GM19452 (cell line): ENCODE measurements around the gene FHL3.
"Not testable (repeated sequence)": the region's sequence is repeated elsewhere in the genome, so short reads cannot be mapped to it uniquely, and the experiment has no call there.

Experiments
- ATAC-seq: cut with Tn5 transposase; IDR thresholded peaks from one replicate; pipeline ENCODE4 v1.9.1; 2021; ENCODE audit not compliant: unreplicated experiment

Gene FHL3

DNA sequence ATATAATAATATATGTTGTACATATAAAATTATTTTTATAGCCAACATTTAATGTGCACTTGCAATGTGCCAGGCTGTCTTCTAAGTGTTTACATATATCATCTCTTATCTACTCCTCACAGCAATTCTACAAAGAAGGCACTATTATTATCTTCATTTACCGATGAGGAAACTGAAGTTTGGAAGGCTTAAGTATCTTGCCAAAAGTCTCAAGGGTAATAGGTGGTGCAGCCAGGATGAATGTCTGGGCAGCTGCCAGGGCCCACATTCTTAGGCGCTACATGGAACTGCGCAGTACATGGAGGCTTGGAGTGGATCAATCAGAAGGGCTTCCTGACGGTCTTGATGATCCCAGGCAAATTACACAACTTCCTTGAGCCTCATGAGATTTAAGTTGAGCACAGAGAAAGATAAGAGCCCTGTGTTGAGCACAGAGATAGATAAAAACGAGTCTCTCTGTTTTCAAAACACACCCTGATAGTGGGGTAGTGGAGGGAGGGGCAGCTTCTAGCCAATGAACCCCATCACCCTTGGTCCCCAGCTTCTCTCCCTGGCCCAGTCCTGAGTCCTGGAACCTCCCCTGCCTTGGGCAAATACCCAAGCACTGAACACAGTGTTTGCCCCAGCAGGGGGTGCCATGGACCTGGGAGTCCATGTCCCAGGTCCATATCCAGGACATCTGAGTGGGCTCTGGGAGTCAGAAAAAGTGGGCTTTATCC is 32.1 kb upstream of the FHL3 start:
- no peak for ATAC-seq

DNA sequence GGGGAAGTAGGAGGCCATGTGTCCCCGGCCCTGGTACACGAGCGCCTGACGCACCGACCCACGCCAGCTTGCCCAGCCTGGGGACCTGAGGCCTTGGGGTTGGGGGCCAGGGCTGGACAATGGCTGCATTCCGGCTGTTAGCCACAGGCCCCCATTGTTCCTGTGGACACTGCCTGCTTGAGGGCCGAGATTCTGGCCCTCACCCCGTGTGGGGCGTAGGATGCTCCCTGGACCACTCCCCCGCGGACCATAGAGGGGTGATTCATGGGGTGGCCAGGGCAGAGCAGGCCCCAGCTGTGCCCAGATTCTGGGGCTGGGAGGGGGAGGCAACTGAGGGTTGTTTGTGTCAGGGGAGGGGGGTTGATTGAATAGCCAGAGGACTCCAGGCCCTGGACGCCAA is 29.6 kb upstream of the FHL3 start:
- ATAC-seq, result no peak

DNA sequence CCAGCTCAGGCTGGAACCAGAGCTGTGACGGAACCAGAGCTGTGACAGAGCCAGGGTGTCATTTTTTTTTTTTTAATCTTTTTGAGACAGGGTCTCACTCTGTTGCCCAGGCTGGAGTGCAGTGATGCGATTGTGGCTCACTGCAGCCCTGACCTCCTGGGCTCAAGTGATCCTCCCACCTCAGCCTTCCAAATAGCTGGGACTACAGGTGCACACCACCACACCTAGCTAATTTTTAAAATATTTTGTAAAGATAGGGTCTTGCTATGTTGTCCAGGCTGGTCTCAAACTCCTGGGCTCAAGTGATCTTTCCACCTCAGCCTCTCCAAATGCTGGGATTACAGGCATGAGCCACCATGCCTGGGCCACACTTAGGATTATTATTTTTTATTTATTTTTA is 27.7 kb upstream of the FHL3 start:
- ATAC-seq, result not testable (repeated sequence)

DNA sequence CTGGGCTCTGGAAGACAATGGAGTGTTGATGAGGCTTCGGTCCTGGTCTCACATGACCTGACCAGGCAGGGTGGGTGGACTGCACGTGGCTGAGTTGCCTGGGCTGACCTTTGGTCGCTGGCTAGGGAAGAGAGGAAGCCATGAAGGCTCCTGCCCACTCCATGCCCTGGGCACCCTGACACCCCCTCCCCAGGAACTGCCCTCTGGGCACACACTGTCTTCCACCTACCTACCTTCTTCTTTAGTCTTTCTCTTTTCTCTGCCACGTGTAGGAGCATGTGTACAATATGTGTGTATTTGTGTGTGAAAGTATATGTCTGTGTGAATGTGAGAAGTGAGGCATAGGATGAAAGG is 26.2 kb upstream of the FHL3 start:
- no peak for ATAC-seq

DNA sequence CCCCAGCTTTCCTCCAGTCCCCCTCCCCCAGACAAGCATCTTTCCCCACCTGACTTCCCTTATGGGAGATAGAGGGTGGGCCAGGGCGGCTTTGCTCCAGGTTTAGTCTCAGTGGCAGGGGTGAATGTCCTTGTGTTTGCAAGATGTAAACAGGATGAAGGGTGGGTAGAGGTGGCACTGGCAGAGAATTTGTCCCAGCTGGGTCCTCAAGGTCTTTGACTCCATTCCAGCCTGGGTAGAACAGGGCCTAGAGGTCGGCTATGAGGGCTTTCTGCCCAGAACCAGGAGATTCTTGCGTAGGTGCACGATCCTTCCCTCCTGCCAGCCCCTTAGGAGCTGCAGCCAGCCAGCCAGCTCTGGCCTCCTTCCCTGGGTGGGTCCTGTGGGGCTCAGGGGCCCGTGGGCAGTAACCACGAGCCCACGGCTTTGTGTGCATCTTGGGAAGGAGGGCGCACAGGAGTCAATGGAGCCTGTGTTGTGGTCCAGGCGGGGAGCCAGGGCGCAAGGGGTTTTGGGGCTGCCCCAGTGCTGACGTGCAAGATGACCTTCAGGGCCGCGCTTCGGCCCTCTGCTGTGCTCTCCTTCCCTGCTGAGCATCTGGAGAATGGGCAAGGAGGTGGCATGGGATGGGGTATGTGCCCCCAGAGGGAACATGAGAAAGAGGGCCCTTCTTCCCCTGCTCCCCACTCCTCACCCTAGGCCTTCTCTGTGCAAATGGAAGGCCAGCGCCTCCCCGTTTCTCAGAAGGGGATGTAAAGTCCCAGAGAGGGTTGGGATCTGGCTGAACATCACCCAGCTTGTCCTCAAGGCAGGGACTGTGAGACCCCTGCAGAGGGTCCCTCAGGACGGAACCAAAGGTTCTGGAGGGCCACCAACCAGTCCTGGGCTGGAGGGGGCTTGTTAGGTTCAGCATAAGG is 25.5 kb upstream of the FHL3 start:
- no peak for ATAC-seq

DNA sequence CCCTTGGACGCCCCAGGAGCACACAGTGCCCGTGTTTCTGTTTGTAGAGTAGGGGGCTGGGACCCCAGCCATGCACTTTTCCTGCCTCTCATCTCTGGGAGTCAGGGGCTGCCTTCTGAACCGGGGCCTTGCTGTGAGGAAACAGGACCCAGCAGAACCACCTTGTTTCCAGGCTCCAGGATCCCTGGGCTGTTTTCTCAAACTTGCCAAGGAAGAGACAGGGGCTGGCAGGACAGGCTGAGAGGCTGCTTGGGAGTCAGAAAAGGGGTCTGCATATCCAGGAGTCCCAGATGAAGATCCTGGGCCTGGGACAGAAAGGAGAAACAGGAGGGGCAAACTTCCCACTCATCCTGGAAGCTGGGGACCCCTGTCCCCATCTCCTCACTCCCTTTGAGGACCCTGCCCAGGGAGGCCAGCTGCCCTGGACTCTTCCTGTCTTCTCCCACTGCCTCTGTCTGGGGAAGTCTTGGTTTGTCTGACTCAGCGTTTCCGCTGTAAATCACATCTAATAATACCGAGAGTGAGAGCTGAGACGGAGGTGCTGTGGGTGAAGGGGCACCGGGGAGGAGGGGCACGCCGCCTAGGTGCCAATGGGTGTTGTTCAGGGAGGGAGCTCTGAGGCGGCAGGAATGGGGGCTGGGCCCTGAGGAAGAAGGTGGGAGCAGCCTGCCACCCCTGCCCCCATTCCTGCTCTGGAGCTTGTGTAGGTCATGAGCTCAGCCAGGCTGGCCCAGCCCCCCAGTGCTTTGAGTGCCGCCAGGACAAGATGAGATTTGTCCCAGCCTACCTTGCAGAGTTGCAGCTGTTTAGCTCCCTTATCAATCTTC is 24.6 kb upstream of the FHL3 start:
- ATAC-seq, result peak; percentile 46

DNA sequence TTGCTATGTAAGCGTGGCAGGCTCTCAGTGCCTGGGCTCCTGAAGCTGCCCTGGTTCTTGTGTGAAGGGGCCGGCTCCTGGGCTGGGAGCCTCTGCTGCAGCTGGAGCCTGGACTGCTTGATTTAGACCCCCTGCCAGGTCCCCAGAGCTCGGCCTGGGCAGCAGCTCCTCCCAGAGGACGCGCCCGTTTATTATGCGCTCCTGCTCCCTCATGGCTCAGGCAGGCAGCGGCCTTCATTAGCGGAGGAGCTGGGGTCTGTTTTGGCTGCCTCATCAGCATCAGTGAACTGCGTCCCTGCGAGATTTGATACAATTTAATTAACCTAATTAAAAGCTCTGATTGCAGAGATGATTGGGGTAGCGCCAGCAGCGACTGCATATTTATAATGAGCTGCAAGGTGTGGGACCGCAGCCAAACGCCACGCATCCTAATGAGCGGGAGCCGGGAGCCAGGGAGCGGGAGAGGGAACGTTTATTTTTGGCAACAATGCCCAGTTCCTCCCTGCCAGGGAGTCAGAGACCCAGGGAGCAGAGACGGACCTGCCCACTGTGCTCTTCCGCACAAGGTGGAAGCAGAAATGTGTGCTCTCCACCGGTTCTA is 23.9 kb upstream of the FHL3 start:
- no peak for ATAC-seq

DNA sequence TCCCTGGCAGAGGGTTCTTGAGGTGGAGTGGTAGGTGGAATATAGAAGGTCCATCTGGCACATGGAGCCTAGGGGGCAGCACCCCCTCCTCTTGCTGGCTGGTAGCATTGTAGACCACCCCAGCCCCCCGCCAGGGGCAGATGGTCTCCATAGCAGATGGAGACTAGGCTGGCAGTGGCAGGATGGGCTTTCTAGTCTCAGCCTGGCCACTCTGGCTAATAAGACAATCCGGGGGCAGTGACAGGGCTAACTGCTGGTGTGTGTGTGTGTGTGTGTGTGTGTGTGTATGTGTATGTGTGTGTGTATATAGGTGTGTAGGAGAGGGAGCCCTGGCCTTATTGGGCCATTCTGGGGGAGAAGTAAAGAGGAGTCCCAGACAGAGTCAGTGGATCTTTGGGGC is 23.4 kb upstream of the FHL3 start:
- no peak for ATAC-seq

DNA sequence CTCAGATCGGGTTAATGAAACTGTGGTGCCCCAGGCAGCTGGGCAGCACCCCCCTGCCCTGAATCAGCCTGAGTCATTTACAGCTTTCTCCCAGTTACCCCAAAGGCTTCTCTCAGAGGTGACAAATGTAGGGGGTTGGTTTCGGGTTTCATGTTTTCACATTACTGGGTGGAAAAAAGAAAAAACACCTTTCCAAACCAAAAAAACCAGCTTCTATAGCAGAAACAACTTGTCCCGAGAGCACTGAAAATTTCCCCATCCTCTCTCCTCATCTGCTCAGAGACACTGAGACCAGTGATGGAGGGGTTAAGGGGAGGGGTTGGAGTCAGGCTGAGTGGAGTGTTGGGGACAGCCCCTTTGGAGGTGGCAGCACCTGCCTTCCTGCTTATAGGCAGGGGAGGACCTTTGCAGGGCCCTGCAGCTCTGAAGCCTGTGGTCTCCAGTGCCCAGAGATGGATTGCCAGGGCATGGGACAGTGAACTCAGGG is 22.8 kb upstream of the FHL3 start:
- ATAC-seq, result peak; percentile 75

DNA sequence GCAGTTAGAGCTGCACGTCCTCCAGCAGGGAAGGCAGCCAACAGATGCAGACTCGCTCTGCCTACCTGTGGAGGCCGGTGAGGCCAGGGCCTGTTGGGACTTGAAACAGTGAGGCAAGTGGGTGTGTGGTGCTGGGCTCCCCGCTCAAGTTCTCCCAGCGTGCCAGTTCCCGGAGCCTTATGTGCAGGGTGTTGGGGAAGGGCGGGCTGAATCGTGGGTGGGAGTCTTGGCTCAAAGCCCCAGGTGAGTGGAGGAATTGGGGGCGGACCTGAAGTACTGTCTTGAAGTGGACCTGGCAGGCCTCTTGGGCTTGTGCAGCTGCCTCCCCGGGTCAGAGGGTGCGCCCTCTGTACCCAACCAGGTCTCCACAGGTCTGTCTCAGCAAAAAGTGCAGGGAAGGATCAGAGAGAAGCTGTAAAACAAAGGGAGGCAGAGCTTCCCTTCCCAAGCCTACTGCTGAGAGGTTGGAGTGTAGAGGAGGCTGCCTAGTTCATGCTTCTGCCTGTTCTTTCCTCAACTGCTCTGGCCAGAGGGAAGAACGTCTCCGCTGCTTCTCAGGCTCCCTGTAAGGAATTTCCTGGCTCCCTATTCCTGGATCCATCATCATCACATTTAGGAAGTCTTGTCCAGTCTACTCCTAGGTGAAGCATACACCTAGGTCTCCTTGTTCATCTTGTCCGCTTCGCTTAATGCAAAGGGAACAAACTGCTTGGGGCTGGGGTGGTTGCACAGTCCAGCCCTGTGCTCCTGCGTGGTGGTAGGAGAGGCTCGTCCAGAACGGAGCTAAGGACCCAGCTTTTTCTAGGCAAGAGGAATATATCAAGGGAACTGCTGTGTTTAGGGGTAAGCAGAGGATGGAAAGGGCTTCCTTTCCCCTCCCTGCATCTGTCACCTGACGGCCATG is 22.1 kb upstream of the FHL3 start:
- ATAC-seq, result no peak

DNA sequence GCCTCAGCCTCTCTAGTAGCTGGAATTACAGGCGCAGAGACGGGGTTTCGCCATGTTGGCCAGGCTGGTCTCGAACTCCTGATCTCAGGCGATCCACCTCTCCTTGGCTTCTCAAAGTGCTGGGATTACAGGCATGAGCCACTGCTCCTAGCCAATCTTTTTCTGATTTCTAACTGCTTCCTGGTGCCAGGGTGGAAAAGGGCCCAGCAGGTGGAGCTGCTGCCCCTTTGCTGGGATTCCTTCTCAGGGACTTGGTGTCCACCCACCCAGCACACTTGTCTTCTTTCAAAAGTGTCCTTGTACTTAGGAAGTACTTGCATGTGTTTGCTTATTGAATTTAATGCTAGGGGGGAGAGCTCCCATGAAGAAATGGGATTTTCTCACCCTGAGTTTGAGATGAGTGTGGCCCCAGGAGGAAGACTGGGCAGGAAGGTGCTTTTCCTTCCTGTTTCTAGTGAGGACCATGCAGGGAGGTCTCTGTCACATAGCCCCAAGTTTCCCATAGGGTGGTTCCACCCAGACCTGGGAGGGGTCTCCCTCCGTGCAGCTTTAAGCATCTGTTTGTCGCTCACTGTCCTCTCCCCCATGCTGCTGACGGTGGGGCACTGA is 21.4 kb upstream of the FHL3 start:
- ATAC-seq, result no peak

DNA sequence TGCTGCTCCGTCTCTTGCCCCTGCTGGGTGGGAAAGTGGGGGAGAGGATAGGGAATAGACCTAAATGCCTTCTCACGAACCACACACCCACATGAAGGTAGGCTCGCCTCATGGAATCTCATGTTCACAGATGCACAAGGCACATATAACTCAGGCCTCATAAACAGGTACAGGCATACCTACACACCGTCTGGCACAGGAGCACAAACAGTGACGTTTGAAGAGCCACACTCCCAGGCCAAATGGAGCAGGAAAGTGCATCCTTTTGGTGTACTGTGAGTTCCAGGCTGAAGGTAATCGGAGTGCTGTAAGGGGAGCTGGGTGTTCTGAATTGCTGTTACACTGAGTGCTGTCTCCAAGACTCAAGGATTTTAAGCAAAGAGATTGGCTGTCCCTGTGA is 20.4 kb upstream of the FHL3 start:
- ATAC-seq, result no peak

DNA sequence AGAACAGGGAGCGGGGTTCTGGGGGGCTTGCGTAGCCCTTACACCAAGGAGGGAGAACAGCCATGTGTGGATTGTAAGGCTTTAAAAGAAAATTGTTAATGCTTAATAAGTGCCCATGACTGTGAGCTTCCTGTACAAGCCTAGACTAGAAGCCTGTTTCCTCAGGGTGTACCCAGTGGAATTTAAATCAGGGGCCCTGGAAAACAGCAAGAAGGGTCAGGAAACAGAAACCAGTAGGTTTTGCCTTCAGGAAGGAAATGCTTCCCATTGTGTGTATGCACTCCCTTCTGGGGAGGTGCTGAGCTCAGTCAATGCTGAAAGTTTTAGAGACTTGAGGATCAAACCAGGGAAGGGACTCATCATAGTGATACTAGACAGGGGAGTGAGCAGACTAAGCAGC is 19.9 kb upstream of the FHL3 start:
- ATAC-seq, result no peak

DNA sequence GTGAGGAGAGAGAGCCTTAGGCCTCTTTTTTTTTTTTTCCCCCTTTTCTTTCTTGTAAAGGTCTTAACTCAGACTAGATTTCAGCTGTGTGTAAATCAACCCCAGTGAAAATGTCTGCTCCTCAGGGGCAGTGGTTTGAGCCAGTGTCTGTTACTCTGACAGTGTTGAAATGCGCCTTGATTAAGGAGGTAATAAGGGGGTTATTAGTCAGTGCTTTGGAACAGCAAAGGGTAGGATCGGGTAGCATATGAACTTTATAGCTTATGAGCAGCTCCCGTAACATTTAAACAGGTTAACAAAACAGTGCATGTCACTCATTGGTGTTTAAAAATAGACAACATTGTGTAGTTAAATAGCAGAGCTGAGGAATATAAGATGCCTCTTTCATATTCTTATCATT is 17.5 kb upstream of the FHL3 start:
- no peak for ATAC-seq

DNA sequence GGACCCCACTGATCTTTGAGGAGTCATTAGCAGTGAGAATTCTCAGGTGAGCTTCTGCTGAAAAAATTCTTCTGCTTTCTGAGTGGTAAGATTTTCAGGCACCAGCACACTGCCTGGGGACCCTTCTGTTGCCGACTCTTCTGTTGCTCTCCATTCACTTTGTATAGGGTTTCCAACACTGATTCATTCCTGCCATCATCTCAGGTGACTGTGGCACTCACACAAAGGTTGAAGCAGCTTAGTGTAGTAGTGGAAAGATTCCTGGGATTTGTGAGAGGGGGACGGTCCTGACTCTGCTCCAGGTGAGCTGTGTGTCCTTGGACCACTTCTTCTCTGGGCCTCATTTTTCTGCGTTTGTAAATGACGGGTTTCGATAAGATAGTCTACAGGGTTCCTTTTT is 16.7 kb upstream of the FHL3 start:
- ATAC-seq, result no peak

DNA sequence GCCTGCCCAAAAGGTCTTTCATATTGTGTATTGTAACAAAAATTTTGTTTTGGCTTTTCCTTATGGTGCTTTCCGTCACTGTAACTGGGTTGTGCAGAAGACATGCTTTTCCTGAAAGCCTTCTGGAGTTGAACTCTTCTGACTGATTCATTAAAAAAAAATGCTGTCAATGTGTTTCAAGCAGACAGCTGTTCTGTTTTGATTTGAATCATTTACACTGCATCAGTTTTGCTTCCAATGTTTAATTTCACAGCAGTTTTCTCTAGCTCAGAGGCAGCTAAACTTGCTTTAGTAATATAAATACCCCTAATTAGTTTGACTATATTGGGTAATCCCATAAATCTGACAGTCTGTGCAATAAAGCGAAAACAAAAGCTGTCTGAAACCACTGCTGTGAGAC is 15.1 kb upstream of the FHL3 start:
- ATAC-seq, result no peak

DNA sequence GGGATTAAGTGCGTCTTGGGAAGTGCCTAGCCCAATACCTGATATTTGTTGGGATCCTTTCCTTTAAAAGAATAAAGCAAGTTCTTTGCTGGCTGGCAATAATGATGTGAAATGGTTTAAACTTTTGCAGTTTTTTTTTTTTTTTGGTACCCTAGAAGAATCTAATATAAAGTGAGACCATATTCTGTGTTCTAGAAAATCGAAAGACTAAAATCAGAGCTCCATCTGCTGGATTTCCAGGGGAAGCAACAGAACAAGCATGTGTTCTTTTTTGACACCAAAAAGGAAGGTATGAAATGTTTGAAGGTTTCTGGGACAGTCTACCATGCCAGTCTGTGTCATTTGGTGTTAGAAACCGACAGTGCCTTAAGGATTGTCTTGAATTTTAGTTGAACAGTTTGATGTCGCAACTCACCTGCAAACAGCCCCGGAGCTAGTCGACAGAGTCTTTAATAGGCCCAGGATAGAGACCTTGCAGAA is 13.6 kb upstream of the FHL3 start:
- ATAC-seq, result no peak

DNA sequence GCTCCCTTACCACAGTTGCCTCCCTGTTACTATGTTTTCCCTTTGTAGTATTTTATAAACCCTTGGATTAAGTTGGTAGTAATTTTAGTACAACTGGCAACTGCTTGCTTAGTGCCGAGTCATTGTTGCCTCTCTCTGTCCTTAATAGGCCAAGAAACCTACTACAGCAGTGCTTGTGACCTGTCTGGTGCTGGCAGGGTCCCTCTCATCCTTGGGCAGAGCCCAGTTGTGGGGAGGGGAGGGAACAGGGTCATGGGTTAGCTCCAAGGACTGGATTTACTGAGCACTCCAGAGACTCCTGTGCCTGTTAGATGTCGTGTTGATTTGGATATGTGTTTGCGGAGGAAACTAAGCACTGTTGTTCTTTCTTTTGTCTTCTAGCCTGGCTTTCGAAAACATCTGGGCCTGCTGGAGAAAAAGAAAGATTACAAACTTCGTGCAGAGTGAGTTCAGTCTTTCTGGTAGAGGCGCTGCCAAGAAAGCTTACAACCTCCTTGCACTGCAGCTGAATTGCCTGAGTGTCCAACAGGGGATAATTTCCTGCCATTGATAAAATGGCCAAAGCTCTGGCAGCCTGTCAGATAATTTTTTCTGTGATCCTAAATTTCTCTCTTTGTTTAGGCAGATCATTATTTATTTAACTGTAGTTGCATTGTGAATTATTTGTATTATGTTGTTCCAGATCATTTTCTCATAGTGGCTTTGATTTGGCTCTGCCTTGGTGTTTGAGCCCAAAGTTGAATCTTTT is 10.8 kb upstream of the FHL3 start:
- ATAC-seq, result no peak
